Stimulated activated CD4-positive, alpha-beta T cell treated with anti-CD3 and anti-CD28 coated beads, Interleukin-2, amount 100 ng/mL, for 48 hours (primary cell): ENCODE measurements around the gene CLINT1.

Source experiments
- DNase-seq, 2 donors: peaks; one replicate each; pipeline ENCODE4 v3.0.0-alpha.2; 2020

Gene CLINT1

GRCh38 chr5:157748760-157749461 is 110.0 kb downstream of the CLINT1 start:
- no peak for DNase-seq

- DNase-seq = no peak
Measured at GRCh38 chr5:157747766-157748700, 110.9 kb downstream of the CLINT1 start.

- no peak for DNase-seq
Measured at GRCh38 chr5:157747173-157747740, 111.7 kb downstream of the CLINT1 start.

- no peak for DNase-seq
Measured at GRCh38 chr5:157745041-157745456, 113.9 kb downstream of the CLINT1 start.

- DNase-seq = no peak
Measured at GRCh38 chr5:157744051-157745011, 114.6 kb downstream of the CLINT1 start.

GRCh38 chr5:157743163-157744050 is 115.5 kb downstream of the CLINT1 start, which contains the start of gene LSM11:
Gene LSM11 (plus strand): TSS chr5:157743712. CDS start chr5:157743751, 39 bp downstream.
- DNase-seq = peak; percentile 92 to 97

GRCh38 chr5:157741131-157741530 is 117.8 kb downstream of the CLINT1 start:
- DNase-seq = no peak

- no peak for DNase-seq
Measured at GRCh38 chr5:157740229-157740610, 118.7 kb downstream of the CLINT1 start.

- DNase-seq = no peak
Measured at GRCh38 chr5:157739388-157740228, 119.3 kb downstream of the CLINT1 start.

- DNase-seq = no peak
Measured at GRCh38 chr5:157735991-157736390, 123.0 kb downstream of the CLINT1 start.
